Measurements from ENCODE around the gene OR2V2. TPM values are rescaled to one million over a fixed set of nuclear protein-coding genes. Genes with fewer than 3 reads are reported as not detected.

Gene OR2V2
- total and polyA plus RNA-seq, 8 donors = not detected

DNA sequence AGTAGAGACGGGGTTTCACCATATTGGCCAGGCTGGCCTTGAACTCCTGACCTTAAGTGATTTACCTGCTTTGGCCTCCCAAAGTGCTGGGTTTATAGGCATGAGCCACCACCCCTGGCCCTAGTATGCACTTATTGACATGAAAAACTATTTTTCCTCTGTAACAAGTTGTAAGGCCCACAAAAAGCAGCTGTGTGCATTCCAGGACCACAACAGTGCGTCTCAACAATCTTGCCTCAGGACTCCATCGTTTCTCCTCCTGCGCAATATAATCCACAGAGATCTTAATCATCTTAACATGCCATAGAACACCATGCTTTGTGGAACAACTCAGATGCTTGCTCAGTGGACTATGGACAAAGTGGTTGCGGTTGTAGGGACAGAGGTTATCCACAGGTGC, 26.6 kb upstream of the OR2V2 start:
- no peak for DNase-seq
- Histone ChIP-seq H3K4me3 (no peak overlapping the region), H3K27me3 (peaks cover 0 to 78% (median 26%) of the 10 kb centered on the region in 3 donors), H3K36me3 (no peaks in the 10 kb centered on the region), H3K9me3 (no peaks in the 10 kb centered on the region), H3K4me1 (peaks cover 0 to 4% (median 0%) of the 10 kb centered on the region in 4 donors), H3K27ac (no peak overlapping the region)
- intact Hi-C loops (cut with DNase I; ENCODE audit: low total_unique reads) = no loop called here
- WGBS, 5 donors = 70 to 95% (median 89%) methylated on average over 5 of the region's 5 CpGs
- no peak for TF ChIP-seq POLR2AphosphoS5 (IDR thresholded peaks at IDR 0.05)
- no peak for TF ChIP-seq CTCF (IDR thresholded peaks at IDR 0.05)
- TF ChIP-seq EP300 (IDR thresholded peaks at IDR 0.05) = no peak
- no peak for TF ChIP-seq POLR2A (IDR thresholded peaks at IDR 0.05)

GRCh38 chr5:181121675-181122561, 25.5 kb upstream of the OR2V2 start:
- Histone ChIP-seq H3K9me3 (no peaks in the 10 kb centered on the region), H3K36me3 (no peaks in the 10 kb centered on the region), H3K27ac (no peak overlapping the region), H3K4me1 (peaks cover 0 to 4% (median 0%) of the 10 kb centered on the region in 4 donors), H3K27me3 (peaks cover 0 to 71% (median 15%) of the 10 kb centered on the region in 3 donors), H3K4me3 (no peak overlapping the region)
- intact Hi-C loops (cut with DNase I; ENCODE audit: low total_unique reads) = no loop called here
- TF ChIP-seq POLR2AphosphoS5 (IDR thresholded peaks at IDR 0.05) (no peak), POLR2A (IDR thresholded peaks at IDR 0.05) (no peak), EP300 (IDR thresholded peaks at IDR 0.05) (no peak), CTCF (IDR thresholded peaks at IDR 0.05) (no peak)
- DNase-seq = no peak
- 59 to 66% (median 65%) methylated on average over 23 to 28 of the region's 28 CpGs for WGBS, 5 donors

- Histone ChIP-seq H3K27ac (no peak overlapping the region), H3K4me3 (no peak overlapping the region), H3K36me3 (no peaks in the 10 kb centered on the region), H3K4me1 (peaks cover 0 to 4% (median 0%) of the 10 kb centered on the region in 4 donors), H3K9me3 (no peaks in the 10 kb centered on the region), H3K27me3 (peaks cover 0 to 71% (median 24%) of the 10 kb centered on the region in 3 donors)
- TF ChIP-seq CTCF (IDR thresholded peaks at IDR 0.05) (no peak), POLR2AphosphoS5 (IDR thresholded peaks at IDR 0.05) (no peak), POLR2A (IDR thresholded peaks at IDR 0.05) (no peak), EP300 (IDR thresholded peaks at IDR 0.05) (no peak)
- 65 to 86% (median 79%) methylated on average over 3 of the region's 3 CpGs for WGBS, 5 donors
- intact Hi-C loops (cut with DNase I; ENCODE audit: low total_unique reads) = no loop called here
- DNase-seq = no peak
These were observed 22.9 kb upstream of the OR2V2 start for GRCh38 chr5:181124526-181124925.

GRCh38 chr5:181126841-181127240, 20.5 kb upstream of the OR2V2 start:
- TF ChIP-seq POLR2AphosphoS5 (IDR thresholded peaks at IDR 0.05) (no peak), POLR2A (IDR thresholded peaks at IDR 0.05) (no peak), EP300 (IDR thresholded peaks at IDR 0.05) (no peak), CTCF (IDR thresholded peaks at IDR 0.05) (no peak)
- H3K36me3 ChIP-seq = no peaks in the 10 kb centered on the region
- H3K27ac ChIP-seq = no peak overlapping the region
- no peaks in the 10 kb centered on the region for H3K9me3 ChIP-seq
- 72 to 76% (median 75%) methylated on average over 18 of the region's 18 CpGs for WGBS, 5 donors
- peaks cover 0 to 73% (median 30%) of the 10 kb centered on the region in 3 donors for H3K27me3 ChIP-seq
- H3K4me3 ChIP-seq = no peak overlapping the region
- no peak for DNase-seq
- intact Hi-C loops (cut with DNase I; ENCODE audit: low total_unique reads) = no loop called here
- peaks cover 0 to 3% (median 0%) of the 10 kb centered on the region in 4 donors for H3K4me1 ChIP-seq
